A549 (cell line): ENCODE data around the gene HINFP.

Source experiments
- BHLHE40 ChIP-seq: IDR thresholded peaks from 2 replicates; pipeline ENCODE4 v1.6.1; 2012; ENCODE audit warnings: low read depth, low read length, inconsistent platforms
- CBX2 ChIP-seq: fragments of 200-600 bp; sonication (generic); IDR thresholded peaks from 2 replicates; pipeline ENCODE4 v1.6.1; 2016; ENCODE audit warnings: low read depth, mild to moderate bottlenecking, borderline replicate concordance
- CEBPB ChIP-seq, 2 experiments: fragments of >200 bp in 1 of 2; sonication (Bioruptor Twin) in 1 of 2; formaldehyde crosslinking in 1 of 2; IDR thresholded peaks; 2 replicates each; pipeline ENCODE4 v1.6.1; 2012 to 2016
- CTCF ChIP-seq: fragments of >200 bp; sonication (Bioruptor Twin); formaldehyde crosslinking; IDR thresholded peaks from 3 replicates; pipeline ENCODE4 v1.5.1; 2016
- MAX ChIP-seq: IDR thresholded peaks from 2 replicates; pipeline ENCODE4 v1.6.1; 2012
- PBX3 ChIP-seq: IDR thresholded peaks from 2 replicates; pipeline ENCODE4 v1.6.1; 2012
- POLR2A ChIP-seq: IDR thresholded peaks from 2 replicates; pipeline ENCODE4 v1.6.1; 2012; ENCODE audit warnings: mild to moderate bottlenecking, low read length
- RAD21 ChIP-seq, 2 experiments: fragments of >200 bp in 1 of 2; sonication (Bioruptor Twin) in 1 of 2; formaldehyde crosslinking in 1 of 2; IDR thresholded peaks in 1 of 2; conservative IDR thresholded peaks in 1 of 2; 2 replicates in 1 of 2; 3 replicates in 1 of 2; pipeline ENCODE4 v1.6.1; 2012 to 2018; ENCODE audit warnings: inconsistent platforms in 1 of 2
- RARB ChIP-seq: fragments of 250-450 bp; sonication (Bioruptor Pico); IDR thresholded peaks from 2 replicates; pipeline ENCODE4 v1.8.0; 2021; ENCODE audit warnings: mild to moderate bottlenecking, moderate library complexity
- SMC3 ChIP-seq: fragments of >200 bp; sonication (Bioruptor Twin); formaldehyde crosslinking; IDR thresholded peaks from 3 replicates; pipeline ENCODE4 v1.6.1; 2018; ENCODE audit warnings: inconsistent platforms
- USF2 ChIP-seq: fragments of 450-650 bp; IDR thresholded peaks from 2 replicates; pipeline ENCODE4 v1.6.1; 2014; ENCODE audit warnings: antibody characterized with exemption

GRCh38 chr11:119155733-119156492 lies 34.5 kb downstream of the HINFP start:
- TF ChIP-seq MAX (no peak), PBX3 (no peak), CTCF (no peak), CEBPB (IDR thresholded peaks at IDR 0.05) (no peak), USF2 (peak; percentile 39; the same call in 1 of the 2 replicates), CBX2 (no peak), RARB (CRISPR knock-in tag) (no peak), RAD21 (conservative IDR thresholded peaks at IDR 0.05 in 1 of 2, IDR thresholded peaks at IDR 0.05 in 1 of 2) (no peak), BHLHE40 (no peak), POLR2A (no peak), SMC3 (no peak)
